BJ (cell line): ENCODE measurements around the gene STARD10. TPM values are rescaled to one million over a fixed set of nuclear protein-coding genes. Genes with fewer than 3 reads are reported as not detected.

Source experiments
- CTCF ChIA-PET: fragments of 350-600 bp; formaldehyde crosslinking; extraction: SDS; loops from one replicate; lab custom pipeline; 2021; ENCODE audit warnings: antibody characterized with exemption, inconsistent platforms; lab: Yijun Ruan, JAX
- POLR2A ChIA-PET: fragments of 300-600 bp; sonication (Branson Sonifier 250); formaldehyde crosslinking; extraction: SDS; loops from one replicate; lab custom pipeline; 2021; ENCODE audit warnings: antibody characterized with exemption; lab: Charles Lee
- DNase-seq: peaks from one replicate; pipeline ENCODE4 v3.0.0-alpha.2; 2011; ENCODE audit warnings: low read depth
- H3K27me3 ChIP-seq: 2 replicates; pipeline ENCODE4 v1.6.0; 2011; ENCODE audit warnings: low read length; ENCODE audit not compliant: control insufficient read depth, insufficient read depth
- H3K36me3 ChIP-seq: 2 replicates; pipeline ENCODE4 v1.5.1; 2011; ENCODE audit warnings: low read length; ENCODE audit not compliant: control insufficient read depth, insufficient read depth
- H3K4me3 ChIP-seq: 2 replicates; pipeline ENCODE4 v1.5.1; 2011; ENCODE audit warnings: low read depth, mild to moderate bottlenecking, control low read depth, low read length
- CTCF ChIP-seq: IDR thresholded peaks from 2 replicates; pipeline ENCODE4 v1.5.1; 2011; ENCODE audit warnings: low read depth, mild to moderate bottlenecking, control low read depth, inconsistent platforms, low read length, moderate library complexity; ENCODE audit not compliant: insufficient read depth
- polyA plus RNA-seq: library from polyadenylated mRNA; depleted of rRNA; stranded (reverse); fragments of >200 nt; gene quantifications from 2 replicates; pipeline ENCODE4 v1.2.3, GENCODE V29; 2011

STARD10 gene
- polyA plus RNA-seq, 1 experiment, result 37.1 TPM

- no peaks in the 10 kb centered on the region for H3K36me3 ChIP-seq
Measured at GRCh38 chr11:72732329-72732728, 61.5 kb downstream of the STARD10 start.

DNA sequence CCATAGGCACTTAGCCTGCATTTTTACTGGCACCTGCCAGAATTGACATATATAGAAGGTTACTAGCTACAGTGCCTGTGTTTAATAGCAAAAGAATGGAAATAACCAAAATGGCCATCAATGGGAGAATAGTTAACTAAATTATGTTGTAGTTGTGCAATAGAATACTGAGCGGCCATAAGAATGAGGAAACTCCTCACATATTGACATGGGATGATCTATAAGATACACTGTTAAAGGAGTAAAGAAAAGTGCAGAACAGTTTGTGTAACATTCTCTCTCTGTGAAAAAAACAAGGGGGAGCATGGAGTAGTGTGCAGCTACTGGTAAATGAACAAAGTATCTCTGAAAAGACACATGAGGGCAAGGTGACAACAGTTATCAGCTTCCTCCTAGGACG lies 63.1 kb downstream of the STARD10 start:
- no peak for TF ChIP-seq CTCF
- ChIA-PET CTCF (interaction anchor here (1.0 to 14.8 kb wide), 2 partner anchors 63 to 82 kb away, joined by 3 to 139 read pairs; partner anchors contain the start of gene STARD10), POLR2A (no interaction called here)
- no peak overlapping the region for H3K4me3 ChIP-seq
- no peak for DNase-seq
- no peaks in the 10 kb centered on the region for H3K36me3 ChIP-seq
- no peaks in the 10 kb centered on the region for H3K27me3 ChIP-seq

More at GRCh38 chr11:72732329-72732728, 61.5 kb downstream of the STARD10 start:
- no peak for TF ChIP-seq CTCF
- Histone ChIP-seq H3K4me3 (no peak overlapping the region), H3K27me3 (no peaks in the 10 kb centered on the region)
- DNase-seq, result no peak
- ChIA-PET POLR2A (no interaction called here), CTCF (interaction anchor here (1.3 to 14.8 kb wide), 2 partner anchors 8 to 61 kb away, joined by 3 to 139 read pairs; partner anchors contain the start of gene STARD10)

GRCh38 chr11:72730243-72730642 lies 63.6 kb downstream of the STARD10 start:
- no peak for DNase-seq
- POLR2A ChIA-PET, result no interaction called here
- Histone ChIP-seq H3K27me3 (no peaks in the 10 kb centered on the region), H3K36me3 (no peaks in the 10 kb centered on the region), H3K4me3 (no peak overlapping the region)
- TF ChIP-seq CTCF, result no peak
- CTCF ChIA-PET, result interaction anchor here (1.1 to 14.8 kb wide), 2 partner anchors 37 to 63 kb away, joined by 3 to 139 read pairs; partner anchors contain the start of gene STARD10

DNA sequence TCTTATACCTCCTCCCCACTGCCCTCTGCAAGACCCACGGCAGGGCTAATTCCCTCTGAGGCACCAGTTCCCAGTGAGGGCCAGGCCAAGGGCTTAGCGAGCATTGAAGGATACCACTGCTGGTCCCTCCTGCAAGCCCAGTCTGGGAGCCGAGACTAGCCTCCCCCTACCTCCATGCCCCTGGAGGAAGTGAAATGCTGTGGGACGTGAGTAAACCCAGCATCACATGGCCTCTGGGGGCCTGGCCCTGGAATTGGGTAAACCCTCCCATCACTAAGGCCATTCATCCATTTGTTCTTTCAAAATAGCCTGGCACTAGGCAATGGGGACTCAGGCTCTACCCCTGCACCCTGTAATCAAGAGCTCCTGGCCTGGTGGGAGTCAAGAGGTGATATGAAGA lies 66.3 kb downstream of the STARD10 start:
- no peak for TF ChIP-seq CTCF
- ChIA-PET POLR2A (no interaction called here), CTCF (interaction anchor here (1.1 to 14.8 kb wide), 4 partner anchors 9 to 104 kb away, joined by 3 to 139 read pairs (median 4); partner anchors contain the start of gene STARD10)
- Histone ChIP-seq H3K27me3 (no peaks in the 10 kb centered on the region), H3K4me3 (no peak overlapping the region), H3K36me3 (0 out of 2 replicates have a peak, but pooled peaks cover 2% of the 10 kb centered on the region)
- DNase-seq, result no peak

- no peak for TF ChIP-seq CTCF
- H3K4me3 ChIP-seq, result no peak overlapping the region
- H3K36me3 ChIP-seq, result 0 out of 2 replicates have a peak, but pooled peaks cover 2% of the 10 kb centered on the region
- CTCF ChIA-PET, result interaction anchor here (0.7 to 14.8 kb wide), 8 partner anchors 8 to 453 kb away, joined by 3 to 139 read pairs (median 11); partner anchors contain the start of gene STARD10
- H3K27me3 ChIP-seq, result no peaks in the 10 kb centered on the region
- no peak for DNase-seq
- POLR2A ChIA-PET, result no interaction called here
Measured at GRCh38 chr11:72726266-72727220, 67.3 kb downstream of the STARD10 start.
